ENCODE measurements around the gene LCOR. TPM values are rescaled to one million over a fixed set of nuclear protein-coding genes. Genes with fewer than 3 reads are reported as not detected.

Gene LCOR
- total and polyA plus RNA-seq, 2 of the 13 experiments (the other 11 are each of a cell fraction or from before 2014, with no cell fraction given) = 12.4 to 23.7 TPM

GRCh38 chr10:96835899-96836298 lies 3.8 kb downstream of the LCOR start (continued):
- TF ChIP-seq SNAPC2 (CRISPR knock-in tag; IDR thresholded peaks at IDR 0.05) (no peak), KAT8 (CRISPR knock-in tag; IDR thresholded peaks at IDR 0.05) (no peak), PHF21A (CRISPR knock-in tag; IDR thresholded peaks at IDR 0.05) (no peak), IRX3 (CRISPR knock-in tag; IDR thresholded peaks at IDR 0.05; ENCODE audit: borderline replicate concordance, low read depth) (no peak), ZNF883 (CRISPR knock-in tag; IDR thresholded peaks at IDR 0.05; ENCODE audit: not compliant biosample characterization) (no peak), FOXP1 (IDR thresholded peaks at IDR 0.05) (no peak), FOXP1 (CRISPR knock-in tag; IDR thresholded peaks at IDR 0.05) (no peak), E2F2 (CRISPR knock-in tag; IDR thresholded peaks at IDR 0.05; ENCODE audit: borderline replicate concordance) (no peak), ZSCAN21 (CRISPR knock-in tag; IDR thresholded peaks at IDR 0.05; ENCODE audit: borderline replicate concordance) (no peak), ZC3H4 (CRISPR knock-in tag; IDR thresholded peaks at IDR 0.05; ENCODE audit: borderline replicate concordance) (no peak), ZNF703 (CRISPR knock-in tag; IDR thresholded peaks at IDR 0.05; ENCODE audit: borderline replicate concordance) (no peak), ARID5B (CRISPR knock-in tag; IDR thresholded peaks at IDR 0.05) (peak; percentile 37), CCDC6 (CRISPR knock-in tag; IDR thresholded peaks at IDR 0.05) (no peak), ELF3 (CRISPR knock-in tag; IDR thresholded peaks at IDR 0.05) (0 out of 2 replicates have a peak, but pooled peaks have one; percentile 31), RARA (CRISPR knock-in tag; IDR thresholded peaks at IDR 0.05) (peak; percentile 30; the same call in 1 of the 2 replicates), ELF4 (CRISPR knock-in tag; IDR thresholded peaks at IDR 0.05; ENCODE audit: borderline replicate concordance) (no peak), UBTF (CRISPR knock-in tag; IDR thresholded peaks at IDR 0.05) (no peak), JUN (CRISPR knock-in tag; IDR thresholded peaks at IDR 0.05) (no peak), NR2C2 (CRISPR knock-in tag; IDR thresholded peaks at IDR 0.05; ENCODE audit: borderline replicate concordance) (no peak), NBN (conservative IDR thresholded peaks at IDR 0.05) (no peak), ZHX1 (CRISPR knock-in tag; IDR thresholded peaks at IDR 0.05; ENCODE audit: low read depth) (no peak), ZNF841 (CRISPR knock-in tag; IDR thresholded peaks at IDR 0.05; ENCODE audit: borderline replicate concordance) (no peak)
